Measurements from ENCODE around the gene IRS4.

IRS4 gene

GRCh38 chrX:108736509-108737479 lies at the start of gene IRS4:
TSS of gene IRS4 (minus strand) at chrX:108736563.
- DNase-seq, result no peak

- no peak for DNase-seq
These were observed 36.2 kb upstream of the IRS4 start for GRCh38 chrX:108772549-108772948.

GRCh38 chrX:108763559-108763958 lies 27.2 kb upstream of the IRS4 start:
- no peak for DNase-seq

- DNase-seq, result no peak
These were observed 4.0 kb upstream of the IRS4 start for GRCh38 chrX:108740299-108740774.

- DNase-seq, result no peak
These were observed 1.4 kb upstream of the IRS4 start for GRCh38 chrX:108737754-108738153.

- DNase-seq, result no peak
These were observed 469 bp downstream of the IRS4 start for GRCh38 chrX:108735679-108736508.

- no peak for DNase-seq
These were observed 1.2 kb downstream of the IRS4 start for GRCh38 chrX:108735091-108735678.

GRCh38 chrX:108734426-108734825 lies 1.9 kb downstream of the IRS4 start:
- DNase-seq, result no peak

GRCh38 chrX:108732630-108733321 lies 3.6 kb downstream of the IRS4 start:
- DNase-seq, result no peak

- no peak for DNase-seq
These were observed 5.2 kb downstream of the IRS4 start for GRCh38 chrX:108731153-108731552.

- no peak for DNase-seq
These were observed 9.6 kb downstream of the IRS4 start for GRCh38 chrX:108726748-108727147.

- no peak for DNase-seq
These were observed 13.8 kb downstream of the IRS4 start for GRCh38 chrX:108722561-108722960.

GRCh38 chrX:108712886-108713285 lies 23.5 kb downstream of the IRS4 start:
- DNase-seq, result no peak

- DNase-seq, result no peak
These were observed 31.5 kb downstream of the IRS4 start for GRCh38 chrX:108704839-108705238.

GRCh38 chrX:108702530-108702929 lies 33.8 kb downstream of the IRS4 start:
- DNase-seq, result no peak

GRCh38 chrX:108701633-108702032 lies 34.7 kb downstream of the IRS4 start:
- no peak for DNase-seq

- no peak for DNase-seq
These were observed 37.0 kb downstream of the IRS4 start for GRCh38 chrX:108699368-108699767.

GRCh38 chrX:108696690-108697089 lies 39.7 kb downstream of the IRS4 start:
- DNase-seq, result no peak

Data from stimulated activated naive CD4-positive, alpha-beta T cell (primary cell).